ENCODE results near the gene COL5A2. TPM values are rescaled to one million over a fixed set of nuclear protein-coding genes. Genes with fewer than 3 reads are reported as not detected.

COL5A2 gene
- total and polyA plus RNA-seq, 7 experiments from 2014 or later = 0.09 to 2.3 (median 0.37) TPM

GRCh38 chr2:189013031-189013430, 166.5 kb downstream of the COL5A2 start:
- Mint-ChIP-seq H3K4me1 (no peaks in the 10 kb centered on the region), H3K4me3 (no peak overlapping the region), H3K36me3 (no peaks in the 10 kb centered on the region), H3K27me3 (peaks cover 0 to 8% (median 0%) of the 10 kb centered on the region in 5 donors), H3K27ac (no peak overlapping the region), H3K9me3 (no peaks in the 10 kb centered on the region)
- ChIA-PET POLR2A (no interaction called here), CTCF (no interaction called here)
- no peaks in the 10 kb centered on the region for H3K4me1 ChIP-seq (ENCODE audit: control insufficient read depth in 2 of 2, insufficient read depth in 2 of 2, low read length in 2 of 2)
- intact Hi-C loops (cut with micrococcal nuclease) = no loop called here
- H3K27ac ChIP-seq (ENCODE audit: low read depth, low read length) = no peak overlapping the region
- no peak for DNase-seq
- no peaks in the 10 kb centered on the region for H3K36me3 ChIP-seq (ENCODE audit: control insufficient read depth in 2 of 3, insufficient read depth in 3 of 3, low read length in 3 of 3)
- H3K4me3 ChIP-seq (ENCODE audit: low read length) = no peak overlapping the region
- ATAC-seq = no peak
- no peaks in the 10 kb centered on the region for H3K9me3 ChIP-seq (ENCODE audit: control insufficient read depth in 2 of 3, low read length in 3 of 3)
- no peaks in the 10 kb centered on the region for H3K27me3 ChIP-seq (ENCODE audit: control insufficient read depth in 2 of 2, insufficient read depth in 2 of 2, low read length in 2 of 2)

GRCh38 chr2:189012351-189012750, 167.2 kb downstream of the COL5A2 start:
- H3K4me3 Mint-ChIP-seq = no peak overlapping the region
- no peaks in the 10 kb centered on the region for H3K36me3 ChIP-seq (ENCODE audit: control insufficient read depth in 2 of 3, insufficient read depth in 3 of 3, low read length in 3 of 3)
- intact Hi-C loops (cut with micrococcal nuclease) = no loop called here
- H3K4me1 Mint-ChIP-seq = no peaks in the 10 kb centered on the region
- no peak overlapping the region for H3K27ac ChIP-seq (ENCODE audit: low read depth, low read length)
- no peaks in the 10 kb centered on the region for H3K9me3 ChIP-seq (ENCODE audit: control insufficient read depth in 2 of 3, low read length in 3 of 3)
- POLR2A ChIA-PET = no interaction called here
- CTCF ChIA-PET = no interaction called here
- no peaks in the 10 kb centered on the region for H3K4me1 ChIP-seq (ENCODE audit: control insufficient read depth in 2 of 2, insufficient read depth in 2 of 2, low read length in 2 of 2)
- H3K27me3 Mint-ChIP-seq = peaks cover 0 to 8% (median 0%) of the 10 kb centered on the region in 5 donors
- H3K4me3 ChIP-seq (ENCODE audit: low read length) = no peak overlapping the region
- no peaks in the 10 kb centered on the region for H3K9me3 Mint-ChIP-seq
- DNase-seq (no peak), ATAC-seq (no peak)
- no peaks in the 10 kb centered on the region for H3K36me3 Mint-ChIP-seq
- H3K27ac Mint-ChIP-seq = no peak overlapping the region
- H3K27me3 ChIP-seq (ENCODE audit: control insufficient read depth in 2 of 2, insufficient read depth in 2 of 2, low read length in 2 of 2) = no peaks in the 10 kb centered on the region

DNA sequence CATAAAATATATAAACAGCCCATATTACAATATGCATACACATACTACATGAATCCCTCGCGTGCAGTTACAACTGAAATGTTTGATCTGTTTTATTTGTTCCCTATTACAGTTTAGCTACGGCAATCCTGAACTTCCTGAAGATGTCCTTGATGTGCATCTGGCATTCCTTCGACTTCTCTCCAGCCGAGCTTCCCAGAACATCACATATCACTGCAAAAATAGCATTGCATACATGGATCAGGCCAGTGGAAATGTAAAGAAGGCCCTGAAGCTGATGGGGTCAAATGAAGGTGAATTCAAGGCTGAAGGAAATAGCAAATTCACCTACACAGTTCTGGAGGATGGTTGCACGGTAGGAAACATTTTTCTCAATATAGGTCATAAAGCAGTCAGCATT, 169.0 kb downstream of the COL5A2 start:
- POLR2A ChIA-PET = no interaction called here
- H3K27me3 Mint-ChIP-seq = peaks cover 0 to 13% (median 0%) of the 10 kb centered on the region in 5 donors
- Histone ChIP-seq H3K4me3 (ENCODE audit: low read length) (no peak overlapping the region), H3K9me3 (ENCODE audit: control insufficient read depth in 2 of 3, low read length in 3 of 3) (no peaks in the 10 kb centered on the region), H3K27me3 (ENCODE audit: control insufficient read depth in 2 of 2, insufficient read depth in 2 of 2, low read length in 2 of 2) (no peaks in the 10 kb centered on the region), H3K27ac (ENCODE audit: low read depth, low read length) (no peak overlapping the region), H3K4me1 (ENCODE audit: control insufficient read depth in 2 of 2, insufficient read depth in 2 of 2, low read length in 2 of 2) (no peaks in the 10 kb centered on the region), H3K36me3 (ENCODE audit: control insufficient read depth in 2 of 3, insufficient read depth in 3 of 3, low read length in 3 of 3) (no peaks in the 10 kb centered on the region)
- H3K27ac Mint-ChIP-seq = no peak overlapping the region
- CTCF ChIA-PET = no interaction called here
- ATAC-seq = no peak
- intact Hi-C loops (cut with micrococcal nuclease) = no loop called here
- no peak for DNase-seq
- no peaks in the 10 kb centered on the region for H3K9me3 Mint-ChIP-seq
- H3K36me3 Mint-ChIP-seq = no peaks in the 10 kb centered on the region
- no peak overlapping the region for H3K4me3 Mint-ChIP-seq
- H3K4me1 Mint-ChIP-seq = no peaks in the 10 kb centered on the region

GRCh38 chr2:189008555-189009262, 170.9 kb downstream of the COL5A2 start:
- no peaks in the 10 kb centered on the region for H3K4me1 Mint-ChIP-seq
- intact Hi-C loops (cut with micrococcal nuclease) = no loop called here
- no peaks in the 10 kb centered on the region for H3K36me3 Mint-ChIP-seq
- DNase-seq = no peak
- H3K27me3 ChIP-seq (ENCODE audit: control insufficient read depth in 2 of 2, insufficient read depth in 2 of 2, low read length in 2 of 2) = no peaks in the 10 kb centered on the region
- no peaks in the 10 kb centered on the region for H3K36me3 ChIP-seq (ENCODE audit: control insufficient read depth in 2 of 3, insufficient read depth in 3 of 3, low read length in 3 of 3)
- H3K27ac Mint-ChIP-seq = no peak overlapping the region
- H3K4me3 Mint-ChIP-seq = no peak overlapping the region
- H3K9me3 ChIP-seq (ENCODE audit: control insufficient read depth in 2 of 3, low read length in 3 of 3) = no peaks in the 10 kb centered on the region
- no peak overlapping the region for H3K27ac ChIP-seq (ENCODE audit: low read depth, low read length)
- POLR2A ChIA-PET = no interaction called here
- peaks cover 0 to 13% (median 0%) of the 10 kb centered on the region in 5 donors for H3K27me3 Mint-ChIP-seq
- H3K9me3 Mint-ChIP-seq = no peaks in the 10 kb centered on the region
- no peak overlapping the region for H3K4me3 ChIP-seq (ENCODE audit: low read length)
- CTCF ChIA-PET = no interaction called here
- H3K4me1 ChIP-seq (ENCODE audit: control insufficient read depth in 2 of 2, insufficient read depth in 2 of 2, low read length in 2 of 2) = no peaks in the 10 kb centered on the region
- ATAC-seq = no peak

DNA sequence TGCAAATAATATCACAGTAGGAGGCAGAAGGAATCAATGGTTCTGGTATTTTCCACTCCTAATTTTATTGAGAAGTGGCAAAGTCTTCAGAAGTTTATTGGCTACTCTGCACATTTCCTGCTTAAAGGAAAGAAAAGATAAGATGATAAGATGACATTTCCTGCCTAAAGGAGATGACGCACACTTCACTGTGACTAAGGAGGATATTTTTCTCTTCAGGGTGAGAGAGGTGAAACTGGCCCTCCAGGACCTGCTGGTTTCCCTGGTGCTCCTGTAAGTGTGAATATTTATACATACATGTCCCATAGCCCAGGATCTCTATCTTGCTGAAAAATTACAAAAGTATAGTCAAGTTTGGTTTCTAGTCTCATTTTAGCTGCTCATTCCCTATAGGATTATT, 177.5 kb downstream of the COL5A2 start:
- Histone ChIP-seq H3K4me1 (ENCODE audit: control insufficient read depth in 2 of 2, insufficient read depth in 2 of 2, low read length in 2 of 2) (no peaks in the 10 kb centered on the region), H3K9me3 (ENCODE audit: control insufficient read depth in 2 of 3, low read length in 3 of 3) (no peaks in the 10 kb centered on the region), H3K4me3 (ENCODE audit: low read length) (no peak overlapping the region), H3K27ac (ENCODE audit: low read depth, low read length) (no peak overlapping the region), H3K36me3 (ENCODE audit: control insufficient read depth in 2 of 3, insufficient read depth in 3 of 3, low read length in 3 of 3) (no peaks in the 10 kb centered on the region), H3K27me3 (ENCODE audit: control insufficient read depth in 2 of 2, insufficient read depth in 2 of 2, low read length in 2 of 2) (no peaks in the 10 kb centered on the region)
- H3K4me3 Mint-ChIP-seq = no peak overlapping the region
- ATAC-seq (no peak), DNase-seq (no peak)
- intact Hi-C loops (cut with micrococcal nuclease) = no loop called here
- ChIA-PET CTCF (no interaction called here), POLR2A (no interaction called here)
- H3K36me3 Mint-ChIP-seq = no peaks in the 10 kb centered on the region
- H3K27me3 Mint-ChIP-seq = peaks cover 0 to 5% (median 0%) of the 10 kb centered on the region in 5 donors
- H3K4me1 Mint-ChIP-seq = peaks cover 0 to 4% (median 0%) of the 10 kb centered on the region in 7 donors
- H3K9me3 Mint-ChIP-seq = no peaks in the 10 kb centered on the region
- no peak overlapping the region for H3K27ac Mint-ChIP-seq

DNA sequence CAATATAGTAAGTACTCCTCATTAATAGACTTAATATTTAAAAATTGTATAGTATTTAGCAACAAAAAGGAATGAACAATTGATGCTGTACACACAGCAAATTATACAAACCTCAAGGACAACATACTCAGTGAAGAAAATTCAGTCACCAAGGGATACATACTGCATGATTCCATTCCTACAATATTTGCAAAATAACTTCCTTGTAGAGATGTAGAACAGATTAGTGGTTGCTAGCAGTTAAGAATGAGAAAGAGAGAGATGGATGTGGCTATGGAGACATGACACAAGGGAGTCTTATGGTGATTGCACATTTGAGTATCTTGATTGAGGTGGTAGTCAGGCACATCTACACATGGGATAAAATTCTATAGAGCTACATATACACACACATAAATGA, 179.3 kb downstream of the COL5A2 start:
- CTCF ChIA-PET = no interaction called here
- Mint-ChIP-seq H3K27ac (no peak overlapping the region), H3K27me3 (no peaks in the 10 kb centered on the region), H3K36me3 (no peaks in the 10 kb centered on the region), H3K4me3 (no peak overlapping the region), H3K9me3 (no peaks in the 10 kb centered on the region), H3K4me1 (peaks cover 0 to 4% (median 0%) of the 10 kb centered on the region in 7 donors)
- ATAC-seq (no peak), DNase-seq (no peak)
- POLR2A ChIA-PET = no interaction called here
- no peaks in the 10 kb centered on the region for H3K4me1 ChIP-seq (ENCODE audit: control insufficient read depth in 2 of 2, insufficient read depth in 2 of 2, low read length in 2 of 2)
- no peaks in the 10 kb centered on the region for H3K36me3 ChIP-seq (ENCODE audit: control insufficient read depth in 2 of 3, insufficient read depth in 3 of 3, low read length in 3 of 3)
- no peaks in the 10 kb centered on the region for H3K9me3 ChIP-seq (ENCODE audit: control insufficient read depth in 2 of 3, low read length in 3 of 3)
- H3K27ac ChIP-seq (ENCODE audit: low read depth, low read length) = no peak overlapping the region
- no peaks in the 10 kb centered on the region for H3K27me3 ChIP-seq (ENCODE audit: control insufficient read depth in 2 of 2, insufficient read depth in 2 of 2, low read length in 2 of 2)
- no peak overlapping the region for H3K4me3 ChIP-seq (ENCODE audit: low read length)
- intact Hi-C loops (cut with micrococcal nuclease) = no loop called here

DNA sequence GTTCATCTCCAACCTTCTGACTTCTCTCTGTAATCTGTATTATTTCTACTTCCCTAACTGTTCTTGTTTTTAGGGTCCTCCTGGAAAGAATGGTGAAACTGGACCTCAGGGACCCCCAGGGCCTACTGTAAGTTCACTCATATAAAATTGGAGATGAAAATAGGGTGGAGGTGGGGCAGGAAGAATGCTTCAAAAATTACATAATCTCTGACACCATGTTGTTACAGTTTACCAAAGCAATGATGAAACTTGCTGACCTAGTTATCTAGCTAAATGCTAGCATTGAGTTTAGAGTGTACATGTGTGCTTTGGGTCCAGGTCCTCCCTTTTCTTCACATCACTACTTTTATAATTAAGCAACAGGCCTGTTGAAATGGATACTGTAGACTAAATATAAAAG, 182.3 kb downstream of the COL5A2 start:
- peaks cover 0 to 3% (median 0%) of the 10 kb centered on the region in 7 donors for H3K4me1 Mint-ChIP-seq

More for the DNA sequence above, 182.3 kb downstream of the COL5A2 start:
- no peaks in the 10 kb centered on the region for H3K36me3 Mint-ChIP-seq
- no peaks in the 10 kb centered on the region for H3K9me3 ChIP-seq (ENCODE audit: control insufficient read depth in 2 of 3, low read length in 3 of 3)
- H3K27ac Mint-ChIP-seq = no peak overlapping the region
- H3K4me1 ChIP-seq (ENCODE audit: control insufficient read depth in 2 of 2, insufficient read depth in 2 of 2, low read length in 2 of 2) = no peaks in the 10 kb centered on the region
- no peaks in the 10 kb centered on the region for H3K36me3 ChIP-seq (ENCODE audit: control insufficient read depth in 2 of 3, insufficient read depth in 3 of 3, low read length in 3 of 3)
- intact Hi-C loops (cut with micrococcal nuclease) = no loop called here
- no peaks in the 10 kb centered on the region for H3K9me3 Mint-ChIP-seq
- ChIA-PET CTCF (no interaction called here), POLR2A (no interaction called here)
- no peak overlapping the region for H3K4me3 ChIP-seq (ENCODE audit: low read length)
- no peaks in the 10 kb centered on the region for H3K27me3 ChIP-seq (ENCODE audit: control insufficient read depth in 2 of 2, insufficient read depth in 2 of 2, low read length in 2 of 2)
- DNase-seq = no peak
- ATAC-seq = no peak
- peaks cover 0 to 6% (median 0%) of the 10 kb centered on the region in 5 donors for H3K27me3 Mint-ChIP-seq
- H3K27ac ChIP-seq (ENCODE audit: low read depth, low read length) = no peak overlapping the region
- H3K4me3 Mint-ChIP-seq = no peak overlapping the region

All from naive thymus-derived CD4-positive, alpha-beta T cell (primary cell).